GM18873 (cell line): ENCODE data around the gene NTNG1.

Experiments used
- ATAC-seq: cut with Tn5 transposase; IDR thresholded peaks from one replicate; pipeline ENCODE4 v1.9.1; 2021; ENCODE audit warnings: mild to moderate bottlenecking, moderate library complexity, moderate number of reproducible peaks; ENCODE audit not compliant: unreplicated experiment, low FRiP score

Gene NTNG1

DNA sequence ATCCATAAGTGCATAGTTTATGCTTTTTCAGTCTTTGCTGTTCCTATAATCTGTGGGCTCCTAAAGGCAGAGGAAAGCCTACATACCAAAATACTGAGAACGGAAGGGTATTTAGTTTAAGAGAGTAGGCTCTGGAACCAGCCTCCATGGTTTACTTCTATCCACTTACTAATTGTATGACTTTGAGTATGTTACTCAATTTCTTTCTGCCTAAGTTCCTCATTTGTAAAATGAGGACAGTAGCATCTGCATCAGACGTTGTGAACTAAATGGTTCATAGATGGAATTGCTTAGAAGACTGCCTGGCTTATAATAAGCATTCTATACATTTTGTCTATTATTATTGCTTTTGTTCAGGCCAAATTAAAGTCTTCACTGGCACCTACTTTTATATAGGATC, 111.0 kb downstream of the NTNG1 start:
- no peak for ATAC-seq

DNA sequence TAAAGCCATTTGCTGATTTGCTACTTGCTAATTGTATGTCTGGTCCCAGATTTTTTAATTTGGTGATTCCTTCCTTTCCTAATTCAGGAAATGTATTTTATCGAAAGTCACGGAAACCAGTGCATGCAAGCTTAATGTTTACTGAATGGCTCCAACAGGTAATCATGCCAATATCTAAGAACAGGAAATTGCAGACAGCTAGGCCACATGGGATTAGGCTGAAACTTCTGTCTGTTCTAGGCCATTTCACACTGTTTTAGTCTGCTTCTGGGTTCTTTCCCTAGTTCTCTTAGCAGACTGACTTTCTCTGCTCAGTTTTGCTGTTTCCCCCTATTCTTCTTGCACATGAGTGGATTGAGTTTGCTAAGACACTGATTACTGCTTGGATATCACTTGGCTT, 111.4 kb downstream of the NTNG1 start:
- no peak for ATAC-seq

DNA sequence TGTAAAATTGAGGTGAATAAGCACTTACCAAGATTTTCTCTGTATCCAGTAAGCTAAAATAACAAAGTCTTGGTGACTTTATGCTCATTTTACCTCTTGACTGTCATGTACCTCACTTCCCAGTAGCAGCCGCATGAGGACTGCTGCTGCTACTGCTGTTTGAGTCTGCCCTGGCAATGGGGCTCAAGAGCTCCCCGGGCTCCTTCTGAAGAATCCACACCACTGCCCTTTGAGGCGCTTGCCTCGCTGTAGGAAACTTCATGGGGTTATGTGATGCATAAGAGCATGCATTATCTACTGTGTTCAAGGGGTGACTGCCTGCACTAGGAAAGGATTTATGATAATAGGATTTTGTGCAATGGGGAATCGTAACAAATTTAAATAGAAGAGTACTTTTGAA, 113.5 kb downstream of the NTNG1 start:
- no peak for ATAC-seq

DNA sequence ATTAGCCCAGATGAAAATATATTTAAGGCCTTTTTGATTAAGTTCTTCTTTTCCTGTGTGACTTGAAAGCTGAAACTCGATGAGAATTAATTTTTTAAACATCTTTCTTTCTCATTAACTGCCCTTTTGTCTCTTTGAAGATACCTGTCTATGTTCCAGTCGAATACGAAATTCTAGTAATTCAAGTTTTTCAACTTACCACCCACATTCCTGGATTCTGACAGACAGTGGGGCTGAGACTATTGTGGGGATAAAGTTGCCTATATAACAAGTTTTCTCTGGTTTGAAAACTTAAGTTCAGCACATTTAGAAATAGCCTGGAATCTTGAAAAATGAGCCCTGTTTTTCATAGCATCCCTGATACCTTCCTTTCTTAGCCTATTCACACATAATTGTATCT, 114.6 kb downstream of the NTNG1 start:
- no peak for ATAC-seq

DNA sequence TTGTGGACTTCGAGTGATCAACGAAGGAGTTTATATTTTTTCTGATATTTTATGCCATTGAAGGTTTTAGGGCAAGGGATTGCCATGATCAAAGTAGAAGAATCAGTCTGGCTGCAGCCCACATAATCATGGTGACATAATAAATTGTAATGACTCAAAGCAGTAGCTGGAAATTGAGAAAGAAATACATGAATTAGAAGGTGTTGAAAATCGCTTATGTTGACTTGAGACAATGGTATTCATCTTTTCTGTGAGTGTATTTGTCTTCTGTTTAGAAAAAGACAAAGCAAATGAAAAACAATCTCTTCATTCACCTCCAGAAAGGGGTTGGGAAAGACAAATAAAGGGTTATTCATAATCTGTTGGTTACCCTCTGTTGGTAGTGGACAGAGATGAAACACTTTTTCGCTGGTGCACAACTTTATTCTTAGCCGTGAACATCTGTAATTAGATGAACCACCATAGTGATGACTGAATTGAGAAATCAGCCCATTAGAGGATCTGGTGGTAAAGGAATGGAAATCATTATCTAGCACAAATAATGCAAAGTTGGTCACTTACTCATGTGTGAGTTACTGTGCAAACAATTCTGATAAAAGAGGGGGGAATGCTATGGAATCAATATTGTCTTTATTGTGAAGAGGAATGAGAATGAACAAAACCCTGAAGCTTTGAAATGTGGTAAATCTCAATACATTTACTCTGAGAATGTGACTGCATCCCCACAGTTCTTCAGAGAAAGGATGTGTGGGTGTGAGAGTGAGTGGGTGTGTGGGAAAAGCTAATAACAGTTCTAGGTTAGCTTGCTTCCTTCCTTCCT, 121.8 kb downstream of the NTNG1 start:
- no peak for ATAC-seq

DNA sequence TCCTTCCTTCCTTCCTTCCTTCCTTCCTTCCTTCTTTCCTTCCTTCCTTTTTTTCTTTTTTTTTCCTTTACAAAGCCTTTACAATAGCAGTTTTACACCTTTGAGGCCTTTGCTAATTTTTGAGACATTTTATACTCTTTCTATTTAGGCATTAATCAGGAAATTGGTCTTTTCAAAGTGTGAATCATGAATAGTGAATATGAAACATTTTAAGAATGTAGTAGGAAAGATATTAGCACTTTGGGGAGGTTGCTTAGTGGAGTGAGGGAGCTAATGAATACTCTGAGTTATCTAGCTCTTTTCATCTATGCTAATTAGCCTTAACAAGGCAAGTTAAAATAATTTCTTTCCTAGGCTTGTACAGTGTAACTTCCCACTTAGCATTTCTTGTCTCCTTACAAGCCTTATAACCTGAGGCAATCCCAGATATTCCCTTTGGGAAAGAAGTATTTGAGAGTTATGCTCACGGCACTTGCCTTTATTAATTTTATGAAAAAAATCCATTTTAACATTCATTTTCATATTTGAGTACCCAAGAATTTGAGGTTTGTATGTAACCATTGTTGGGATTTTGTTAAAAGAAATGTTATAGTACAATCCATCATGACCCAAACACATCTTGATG, 122.6 kb downstream of the NTNG1 start:
- ATAC-seq, result no peak

DNA sequence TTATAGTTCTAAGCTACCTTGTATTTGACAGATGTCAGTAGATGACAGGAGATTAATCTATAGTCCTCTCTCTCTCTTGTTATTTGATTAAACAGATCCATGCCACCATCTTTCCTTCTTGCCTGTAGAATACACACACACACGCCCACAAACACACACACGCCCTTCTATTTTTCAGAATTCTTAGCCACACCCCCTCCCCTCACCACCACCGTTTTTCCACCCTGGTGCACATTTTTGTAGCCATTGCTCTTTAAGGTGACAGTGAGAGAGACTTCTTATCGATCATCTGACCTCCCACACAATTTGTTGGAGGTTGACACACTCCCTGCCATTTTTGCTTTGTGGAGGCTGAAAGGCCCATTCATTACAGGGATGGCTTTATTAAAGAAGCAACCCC, 123.2 kb downstream of the NTNG1 start:
- ATAC-seq, result no peak

DNA sequence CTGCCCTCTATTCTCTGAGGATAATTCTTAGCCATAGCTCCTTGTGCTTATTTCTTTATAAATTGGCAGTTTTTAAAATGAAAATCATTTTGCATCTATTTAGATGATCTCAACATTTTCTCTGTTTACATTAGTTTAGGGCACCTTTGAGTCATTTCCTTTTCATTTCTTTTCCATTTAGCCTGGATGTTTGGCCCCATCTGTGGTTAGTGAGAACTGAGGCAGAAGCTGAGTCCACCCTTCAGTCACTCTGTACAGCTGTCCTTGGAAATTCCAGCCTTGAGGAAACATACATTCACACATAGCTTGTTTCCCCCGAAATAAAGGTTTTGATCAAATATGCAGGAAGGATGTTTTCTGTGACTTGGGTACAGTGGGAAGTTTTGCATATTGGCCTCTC, 123.7 kb downstream of the NTNG1 start:
- ATAC-seq, result no peak

DNA sequence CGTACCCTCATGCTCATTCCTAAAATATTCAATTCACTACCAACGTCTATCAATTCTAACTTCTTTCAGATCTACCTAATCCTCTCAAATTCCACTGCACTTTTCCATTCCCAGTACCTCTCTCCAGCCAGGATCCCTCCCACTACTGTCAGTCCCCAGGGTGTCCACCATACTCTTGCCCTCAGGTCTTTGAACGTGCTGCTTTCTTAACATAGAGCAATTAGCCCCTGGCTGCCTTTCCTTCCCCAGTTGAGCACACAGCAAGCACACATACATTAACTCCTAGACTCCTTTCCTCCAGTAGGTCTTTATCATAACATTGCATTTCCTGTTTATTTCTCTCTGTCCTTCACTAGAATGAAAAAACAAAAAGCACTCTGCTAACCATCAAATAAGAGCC, 126.7 kb downstream of the NTNG1 start:
- no peak for ATAC-seq

DNA sequence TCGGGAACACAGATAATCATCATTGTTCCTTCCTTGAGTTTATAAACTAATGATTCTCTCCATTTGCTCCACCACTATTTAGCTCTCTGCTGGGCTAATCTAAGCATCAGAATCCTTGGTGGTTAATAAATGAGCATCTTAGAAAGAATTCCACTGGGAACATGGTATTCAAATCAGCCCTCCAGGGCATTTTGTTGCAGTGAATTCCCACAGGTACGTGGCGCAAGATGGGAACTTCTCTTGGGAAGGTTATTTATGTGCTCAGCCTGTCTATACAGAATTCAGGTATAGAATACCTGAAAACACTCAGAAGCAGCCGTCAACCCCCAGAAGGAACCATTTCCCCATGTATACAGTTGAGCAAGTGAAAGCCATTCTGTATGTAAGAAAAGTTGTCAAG, 131.5 kb downstream of the NTNG1 start:
- no peak for ATAC-seq

DNA sequence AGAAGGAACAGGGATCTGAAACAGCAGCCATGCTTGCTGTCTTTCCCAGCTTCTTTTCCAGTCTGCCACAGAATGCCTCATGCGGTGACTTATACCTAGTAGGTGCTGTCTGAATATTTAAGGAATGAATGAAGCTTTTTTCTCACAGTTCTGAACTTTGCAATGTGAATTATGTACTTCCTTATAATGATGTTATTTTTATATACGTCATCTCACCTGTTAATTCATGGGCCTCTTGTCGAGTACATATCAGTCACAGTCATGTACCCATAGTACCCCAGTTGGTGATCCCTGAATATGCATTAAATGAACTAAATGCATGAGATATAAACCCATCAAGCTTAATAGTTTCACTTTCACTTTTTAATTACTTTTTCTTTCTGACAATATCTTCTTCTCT, 132.7 kb downstream of the NTNG1 start:
- no peak for ATAC-seq

DNA sequence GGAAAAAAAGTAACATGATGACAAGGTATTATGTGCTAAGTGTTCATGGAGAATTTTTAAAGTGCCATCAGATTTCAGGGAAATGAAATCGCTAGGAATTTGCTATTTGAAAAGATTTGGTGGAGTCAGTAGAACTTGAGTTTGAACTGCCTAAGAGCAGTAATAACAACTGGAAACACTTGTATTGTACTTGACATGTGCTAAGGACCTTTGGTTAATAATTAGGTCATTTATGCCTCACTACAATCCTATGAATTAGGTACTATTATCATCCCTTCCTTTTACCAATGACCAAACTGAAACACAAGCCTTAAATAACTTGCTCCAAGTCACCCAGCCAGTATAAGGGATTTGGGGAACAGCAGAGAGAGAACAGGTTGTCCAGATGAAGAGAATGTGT, 133.4 kb downstream of the NTNG1 start:
- no peak for ATAC-seq

DNA sequence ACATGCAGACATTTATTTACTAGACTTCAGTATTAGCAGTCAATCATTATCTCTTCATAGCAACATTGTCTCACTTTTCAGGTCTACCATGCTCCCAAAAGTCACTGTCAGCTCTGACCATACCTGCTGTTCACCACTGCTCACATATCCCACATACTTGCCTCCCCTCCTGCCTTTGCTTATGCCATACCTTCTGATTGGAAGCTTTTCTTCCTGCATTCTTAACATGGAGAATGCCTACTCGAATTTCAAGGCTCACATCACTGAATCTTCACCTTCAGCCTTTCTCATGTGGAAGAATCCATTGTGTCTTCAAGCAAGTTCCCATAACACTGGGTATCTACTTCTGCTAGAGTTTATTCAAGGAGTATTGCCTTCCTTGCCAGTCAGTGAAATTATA, 135.4 kb downstream of the NTNG1 start:
- no peak for ATAC-seq

DNA sequence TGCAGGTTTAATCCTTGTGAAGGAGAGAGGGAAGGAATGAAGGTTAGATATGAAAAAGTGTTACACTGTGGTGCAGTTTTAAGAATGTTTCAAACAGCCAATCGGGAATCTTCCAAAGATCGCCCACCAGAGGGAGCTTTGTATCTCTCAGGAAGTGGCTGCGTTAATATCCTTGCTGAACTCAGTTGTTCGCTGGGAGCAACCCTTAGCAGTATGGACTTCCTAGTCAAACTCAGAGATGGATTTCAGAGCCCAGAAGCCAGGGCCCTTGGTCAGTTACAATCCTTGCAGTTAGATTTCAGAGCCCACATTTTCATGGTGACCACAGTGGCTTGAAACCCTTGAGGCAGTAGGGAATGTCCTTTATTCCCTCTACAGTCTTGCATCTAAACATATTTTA, 136.2 kb downstream of the NTNG1 start:
- ATAC-seq, result no peak

DNA sequence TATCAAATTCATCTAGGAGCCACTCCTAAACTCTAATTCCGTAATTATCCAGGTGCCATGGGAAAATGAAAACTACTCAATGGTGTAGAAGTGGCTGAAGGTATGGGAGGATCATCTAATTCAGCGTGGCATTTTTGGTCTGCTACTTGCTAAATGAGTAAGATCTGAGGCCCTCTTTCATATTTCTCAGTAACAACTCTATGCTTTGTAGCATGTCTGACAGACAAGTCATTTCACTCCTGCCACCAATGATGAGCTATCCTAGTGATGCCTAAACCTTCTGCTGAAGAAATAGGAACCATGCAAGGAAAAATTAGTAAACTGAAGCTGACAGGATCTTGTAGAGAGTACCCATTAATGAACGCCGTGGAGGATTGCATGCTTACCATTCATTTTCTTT, 145.3 kb downstream of the NTNG1 start:
- no peak for ATAC-seq

DNA sequence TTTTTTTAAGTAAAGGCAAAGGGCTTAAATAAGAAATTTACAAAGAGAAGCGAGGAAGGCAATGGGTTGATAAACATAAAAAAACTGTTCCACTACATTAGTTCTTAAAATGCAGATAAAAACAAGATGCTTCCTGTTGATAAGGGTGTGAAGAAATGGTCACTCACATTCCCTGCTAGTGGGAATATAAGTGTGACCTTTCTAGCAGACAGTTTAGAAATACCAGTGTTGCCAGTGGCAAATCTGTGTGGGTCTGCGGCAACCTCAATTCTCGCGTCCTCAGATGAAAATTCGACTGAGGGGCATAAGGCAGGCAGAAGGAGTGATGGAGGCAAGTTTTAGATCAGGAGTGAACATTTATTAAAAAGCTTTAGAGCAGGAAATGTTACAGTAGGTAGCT, 151.1 kb downstream of the NTNG1 start:
- no peak for ATAC-seq

DNA sequence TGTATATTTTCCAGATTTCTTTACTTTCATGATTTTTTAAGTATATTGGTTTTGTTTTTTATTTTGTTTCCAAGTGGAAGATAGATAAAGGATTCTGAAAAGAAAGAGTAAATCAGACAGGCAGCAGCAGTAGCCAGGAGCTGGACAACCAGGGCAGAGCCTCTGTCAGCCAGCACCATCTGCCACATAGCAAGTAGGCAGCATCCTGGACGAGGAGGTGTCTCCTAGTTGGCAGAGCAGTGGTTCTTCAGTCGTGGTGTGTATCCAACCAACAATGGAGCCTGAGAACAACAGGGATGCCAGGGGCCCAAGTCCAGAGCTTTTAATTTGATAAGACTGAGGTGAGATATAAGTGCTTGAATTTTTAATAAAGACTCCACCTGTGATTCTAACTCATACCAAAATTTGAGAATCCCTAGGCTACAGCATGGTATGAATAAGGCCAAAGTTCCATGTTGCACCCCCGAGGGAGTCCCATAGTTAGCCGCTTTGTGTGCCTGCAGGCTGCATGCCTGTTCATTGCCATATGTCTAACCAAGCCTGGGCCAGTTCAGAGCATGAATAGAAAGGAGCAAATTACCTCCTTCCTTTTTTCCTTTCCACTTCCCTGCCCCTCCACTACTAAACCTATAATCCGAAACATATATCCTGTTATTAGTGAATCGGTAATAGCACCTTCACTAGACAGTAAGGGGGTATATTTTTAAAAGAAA, 153.2 kb downstream of the NTNG1 start:
- ATAC-seq, result no peak

DNA sequence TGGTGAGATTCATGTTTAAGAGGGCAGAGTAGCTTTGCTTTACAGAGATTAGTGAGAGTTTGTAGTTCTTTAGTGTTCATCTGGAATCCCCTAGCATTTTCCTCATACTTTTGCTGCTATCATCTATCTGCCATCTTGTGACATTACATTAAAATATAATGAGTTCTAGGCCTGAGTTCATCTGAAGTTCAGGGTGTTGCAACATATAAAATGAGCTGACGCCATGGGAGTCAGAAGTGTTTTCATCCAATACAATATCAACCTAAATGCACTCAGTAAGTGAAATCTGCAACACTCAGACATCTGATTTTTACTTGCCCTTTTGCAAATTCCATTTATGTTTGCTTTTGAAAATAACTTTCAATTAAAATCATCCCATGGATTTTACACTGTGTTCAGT, 153.8 kb downstream of the NTNG1 start:
- no peak for ATAC-seq

DNA sequence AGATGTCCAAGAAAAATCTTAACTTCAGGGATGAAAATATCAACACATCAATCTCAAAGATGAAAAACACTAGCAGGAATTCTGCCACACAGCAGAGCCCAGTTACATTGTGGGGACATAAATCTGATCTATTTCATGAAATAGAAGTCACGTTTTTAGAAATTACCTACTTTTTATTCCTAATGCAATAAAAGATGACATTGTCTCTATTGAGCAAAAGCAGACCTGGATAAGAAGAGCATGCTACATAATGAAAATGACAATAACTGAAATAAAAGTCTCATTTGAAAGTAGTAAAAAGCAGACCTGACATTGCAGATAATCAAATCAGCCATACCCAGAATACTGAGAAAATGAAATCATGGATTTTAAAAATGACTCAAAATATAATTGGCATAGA, 156.8 kb downstream of the NTNG1 start:
- no peak for ATAC-seq

DNA sequence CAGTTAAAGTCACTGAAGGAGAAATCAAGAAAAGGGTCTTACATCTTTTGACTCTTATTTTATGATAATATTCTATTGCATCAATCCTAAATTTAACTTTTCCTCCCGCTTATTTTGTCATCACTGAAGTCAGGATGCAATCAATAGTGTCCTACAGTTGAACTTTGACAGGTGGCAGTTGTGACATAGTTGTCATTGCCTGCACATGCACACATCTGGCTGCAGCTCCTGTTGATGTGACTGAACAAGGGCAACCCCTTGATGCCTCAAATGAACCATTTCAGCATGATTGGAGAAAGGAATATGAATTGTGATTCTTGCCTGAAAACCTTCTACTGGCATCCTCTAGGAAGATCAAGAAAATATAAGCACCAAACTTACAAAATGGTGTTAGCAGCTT, 157.7 kb downstream of the NTNG1 start:
- no peak for ATAC-seq

DNA sequence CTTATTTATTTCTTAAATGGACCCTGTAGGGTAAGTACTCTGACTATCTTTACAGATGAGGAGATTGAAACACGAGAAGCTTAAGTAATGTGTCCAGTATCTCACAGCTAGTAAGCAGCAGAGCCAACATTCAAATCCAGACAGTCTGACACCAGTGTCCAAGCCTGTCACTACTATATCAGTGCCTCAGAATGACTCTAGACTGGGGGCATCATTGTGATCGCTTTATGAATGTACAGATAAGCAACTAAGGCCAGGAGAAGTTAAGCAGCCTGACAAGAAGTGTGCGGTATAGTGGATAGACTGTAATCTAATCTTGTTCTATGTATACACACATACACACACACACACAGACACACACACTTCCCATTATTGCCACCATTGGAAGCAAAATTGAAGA, 158.7 kb downstream of the NTNG1 start:
- ATAC-seq, result no peak

DNA sequence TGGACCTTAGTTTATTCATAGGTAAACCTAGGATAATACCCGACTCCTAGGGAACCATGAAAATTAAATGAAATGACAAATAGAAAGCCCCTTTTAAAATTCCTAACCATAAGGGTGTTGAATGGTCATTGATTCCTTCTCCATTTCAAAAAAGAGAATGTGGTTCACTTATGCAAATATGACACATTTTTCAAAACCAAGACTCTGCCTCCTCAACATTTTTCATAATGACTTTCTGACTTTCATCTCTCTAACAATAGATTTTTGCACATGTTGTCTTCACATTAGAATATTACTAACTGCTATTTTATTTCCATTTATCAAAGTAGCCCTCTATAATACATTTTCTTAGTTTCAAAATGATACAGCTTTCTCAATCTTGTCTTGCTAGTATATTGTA, 169.1 kb downstream of the NTNG1 start:
- ATAC-seq, result no peak
